IPS DF 19.7 (cell line): ENCODE data around the gene RPS6KA2.

Experiments used
- DNase-seq: peaks from one replicate; pipeline ENCODE4 v3.0.0-alpha.2; 2013; ENCODE audit warnings: low read depth, low spot score

The RPS6KA2 gene

DNA sequence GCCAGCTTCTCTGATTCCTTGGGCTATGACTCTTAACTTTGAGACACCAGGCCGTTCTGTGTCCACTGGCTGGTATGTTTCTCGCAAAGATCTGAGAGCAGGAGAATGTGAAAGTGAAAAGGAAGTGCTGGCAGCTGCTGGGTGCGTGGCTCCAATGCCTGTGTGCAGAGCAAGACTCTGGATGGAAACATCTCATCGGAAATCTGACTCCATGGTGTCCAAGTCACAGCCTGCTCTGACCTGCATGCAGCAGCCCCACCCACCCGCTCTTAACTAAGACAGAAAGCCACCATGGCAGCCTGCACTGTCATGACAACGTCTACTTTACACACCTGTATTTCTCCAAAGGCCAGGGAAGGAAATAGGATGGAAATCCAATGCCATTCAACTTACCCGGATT is 178.0 kb downstream of the RPS6KA2 start:
- DNase-seq, result no peak

DNA sequence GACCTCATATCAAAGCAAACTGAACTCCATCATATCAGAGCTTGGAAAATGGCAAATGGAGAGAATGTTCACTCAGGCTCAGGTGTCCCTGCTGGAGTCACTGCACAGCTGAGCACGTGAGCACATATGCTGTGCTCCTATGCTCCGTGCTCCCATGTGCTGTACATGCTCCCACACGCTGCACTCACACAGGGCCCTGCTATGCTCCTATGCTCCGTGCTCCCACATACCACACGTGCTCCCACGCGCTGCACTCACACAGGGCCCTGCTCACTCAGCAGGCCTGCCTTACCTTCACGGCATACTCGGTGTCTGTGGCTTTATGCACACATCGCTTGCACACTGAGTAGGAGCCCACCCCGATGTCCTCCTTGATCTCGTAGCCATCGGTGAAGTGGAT is 178.6 kb downstream of the RPS6KA2 start:
- no peak for DNase-seq

DNA sequence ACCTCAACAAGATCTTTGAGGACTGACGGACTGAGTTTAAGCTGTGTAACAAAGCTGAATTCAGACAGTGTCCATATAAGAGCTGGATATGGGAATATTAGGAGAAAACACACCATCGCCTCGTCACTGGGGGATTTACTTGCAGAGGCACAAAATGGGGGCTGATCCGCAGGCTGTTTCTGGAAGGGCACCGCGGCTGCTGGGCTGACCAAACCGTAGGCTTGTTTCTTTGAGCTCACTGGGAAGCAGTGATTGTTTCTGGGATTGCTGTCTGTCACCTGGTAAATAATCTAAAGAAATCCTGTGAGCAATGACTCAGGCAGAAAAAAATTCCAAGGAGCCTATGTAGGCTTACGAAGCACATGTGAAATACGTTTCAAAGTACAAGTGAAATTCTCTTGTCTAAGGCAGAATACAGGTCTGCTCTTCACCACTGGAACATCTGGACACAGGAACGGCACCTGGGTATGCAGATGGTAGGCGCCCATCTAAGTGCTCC is 180.4 kb downstream of the RPS6KA2 start:
- DNase-seq, result no peak

DNA sequence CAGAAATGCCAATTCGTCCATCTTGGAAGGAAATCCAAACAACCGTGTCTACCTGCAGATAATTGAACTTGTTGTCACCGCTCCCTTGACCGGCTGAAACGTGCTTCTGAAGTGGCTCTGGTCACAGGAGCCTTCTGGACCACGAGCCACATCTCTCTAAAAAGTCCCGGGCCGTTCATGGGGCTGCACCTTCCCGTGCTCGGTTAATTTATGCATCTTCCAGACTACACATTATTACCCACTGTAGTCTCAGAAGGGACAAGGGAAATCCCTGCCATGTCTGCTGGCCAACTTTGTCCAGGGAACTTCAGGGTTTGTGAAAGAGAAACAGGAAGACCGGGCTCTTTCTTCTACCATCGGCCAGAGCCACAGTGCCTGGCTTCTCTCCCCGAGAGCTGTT is 180.9 kb downstream of the RPS6KA2 start:
- DNase-seq, result no peak

DNA sequence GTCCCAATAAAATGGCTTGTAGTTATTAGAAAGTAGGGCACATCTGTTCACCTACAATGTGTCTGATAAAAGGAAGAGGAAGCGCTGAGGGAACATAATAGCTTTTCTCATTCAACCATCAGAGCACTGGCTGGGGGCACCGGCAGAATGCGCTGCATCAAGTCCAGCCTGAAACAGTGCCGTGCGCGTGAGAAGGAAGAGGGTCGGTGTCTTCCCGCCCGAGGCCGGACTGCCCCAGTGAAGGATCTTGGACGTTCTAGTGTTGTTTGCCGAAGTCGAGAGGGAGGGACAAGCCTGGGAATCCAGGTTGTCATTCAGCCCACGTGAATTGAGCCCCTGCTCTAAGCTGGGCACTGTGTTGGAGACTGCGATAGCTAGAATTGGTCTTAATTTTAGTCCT is 182.6 kb downstream of the RPS6KA2 start:
- no peak for DNase-seq

DNA sequence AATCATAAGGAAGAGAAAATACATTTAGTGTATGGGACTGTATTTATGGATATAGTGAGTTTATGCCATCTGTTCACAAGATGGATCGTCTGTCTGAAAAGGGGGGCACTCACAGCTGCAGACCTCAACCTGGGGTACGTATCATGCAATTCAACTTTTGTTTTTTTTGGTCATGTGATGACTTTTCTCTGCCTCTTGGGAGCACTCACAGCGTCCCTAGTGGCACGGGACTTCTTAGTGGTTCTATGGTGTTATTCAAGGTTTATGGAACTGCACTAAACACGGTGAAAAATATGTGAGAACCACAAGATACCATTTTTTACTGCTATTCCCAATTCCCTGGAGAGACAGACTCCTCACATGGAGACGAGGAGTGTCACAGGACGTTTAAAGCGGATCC is 183.9 kb downstream of the RPS6KA2 start:
- no peak for DNase-seq

DNA sequence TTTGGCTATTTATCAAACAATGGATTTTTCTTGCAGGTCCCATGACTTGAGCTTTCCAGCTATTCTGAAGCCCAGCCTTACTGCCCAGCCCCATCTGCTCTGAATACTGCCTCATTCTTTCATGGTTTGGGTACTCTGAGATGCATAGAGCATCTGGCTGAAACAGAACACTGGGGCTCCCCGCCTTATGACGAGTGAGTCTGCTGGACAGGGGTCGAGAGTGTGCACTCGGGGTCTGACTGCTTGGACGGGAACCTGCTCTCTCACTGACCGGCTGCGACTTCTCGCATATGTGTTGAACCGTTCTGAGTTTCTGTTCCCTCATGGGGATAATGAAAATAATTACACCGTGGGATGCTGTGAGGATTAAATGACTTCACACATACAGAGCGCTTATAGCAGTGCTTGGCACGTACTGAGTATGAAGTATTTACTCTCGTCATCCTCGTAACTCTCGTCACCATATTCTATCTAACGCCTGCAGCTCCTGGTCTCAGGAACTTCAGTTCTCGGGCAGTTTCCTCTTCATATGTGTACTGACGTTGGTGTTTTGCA is 184.8 kb downstream of the RPS6KA2 start:
- no peak for DNase-seq

DNA sequence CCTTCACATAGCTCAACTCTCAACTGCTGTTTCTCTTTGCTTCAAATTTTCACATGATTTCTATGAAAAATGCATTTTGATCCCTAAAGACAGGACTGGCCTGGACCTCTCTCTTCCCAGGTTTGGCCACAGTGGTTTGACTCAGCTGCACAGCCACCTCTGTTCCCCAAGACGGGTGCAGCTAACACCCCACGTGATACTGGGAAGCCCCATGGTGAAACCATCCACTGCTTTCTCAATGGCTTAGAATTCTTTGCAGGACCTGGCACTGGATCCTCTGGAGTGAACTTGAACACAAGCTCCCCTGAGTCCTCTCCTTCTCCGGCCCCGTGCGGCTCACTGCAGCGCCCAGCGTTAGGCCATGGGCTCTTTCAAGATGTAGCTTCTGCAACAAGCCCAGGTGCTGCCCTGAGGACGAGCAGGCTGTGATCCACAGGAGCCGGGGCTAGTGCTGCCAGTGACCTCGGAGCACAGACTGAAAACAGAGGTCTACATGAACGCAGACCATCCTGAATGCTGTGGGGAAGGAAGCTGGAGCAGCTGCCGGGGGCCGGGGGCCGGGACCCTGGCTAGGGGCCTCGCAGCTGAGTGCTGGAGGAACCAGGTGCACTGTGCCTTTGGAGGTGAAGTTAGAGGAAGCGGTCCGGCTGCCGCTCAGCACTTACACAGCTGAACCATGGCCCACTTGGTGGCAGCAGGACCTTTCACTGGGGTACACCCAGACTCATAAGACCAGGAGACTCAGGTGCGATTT is 185.5 kb downstream of the RPS6KA2 start:
- DNase-seq, result no peak

DNA sequence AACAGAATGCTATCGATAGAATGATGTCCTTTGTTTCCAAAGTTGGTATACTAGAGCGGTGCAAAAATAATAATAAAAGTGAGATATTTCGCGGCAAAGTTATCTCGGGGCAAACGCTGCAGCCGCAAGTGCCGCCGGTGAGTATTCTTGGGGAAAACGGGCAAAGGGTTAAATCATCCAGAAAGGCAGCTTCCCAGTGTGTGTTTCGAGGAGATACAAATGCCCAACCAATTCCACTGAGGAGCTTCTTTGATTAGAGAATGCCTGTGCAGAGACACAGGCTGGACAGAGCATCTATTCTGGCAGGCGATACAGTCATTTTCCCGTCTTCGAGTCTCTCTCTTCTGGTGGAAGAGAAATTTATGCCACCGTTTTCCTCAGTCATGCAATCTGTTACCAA is 186.3 kb downstream of the RPS6KA2 start:
- DNase-seq, result no peak

DNA sequence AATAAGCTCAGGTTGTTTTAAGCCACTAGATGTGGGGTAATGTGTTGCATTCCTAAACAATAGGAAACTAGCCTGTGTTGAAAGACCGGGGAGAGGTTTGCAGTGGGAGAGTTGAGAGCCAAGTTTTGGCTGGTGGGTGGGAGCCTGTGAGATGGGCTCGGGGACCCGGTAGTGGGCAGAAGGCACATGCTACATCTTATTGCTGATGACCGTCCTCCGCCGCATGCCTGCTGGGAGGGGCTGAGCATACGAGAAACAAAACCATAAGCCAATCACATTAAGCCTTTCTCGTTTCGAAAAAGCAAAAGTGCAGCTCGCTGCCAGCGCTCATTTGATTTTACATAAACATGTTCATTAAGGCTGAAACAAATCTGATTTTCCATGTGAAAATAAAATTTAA is 186.9 kb downstream of the RPS6KA2 start:
- DNase-seq, result no peak

DNA sequence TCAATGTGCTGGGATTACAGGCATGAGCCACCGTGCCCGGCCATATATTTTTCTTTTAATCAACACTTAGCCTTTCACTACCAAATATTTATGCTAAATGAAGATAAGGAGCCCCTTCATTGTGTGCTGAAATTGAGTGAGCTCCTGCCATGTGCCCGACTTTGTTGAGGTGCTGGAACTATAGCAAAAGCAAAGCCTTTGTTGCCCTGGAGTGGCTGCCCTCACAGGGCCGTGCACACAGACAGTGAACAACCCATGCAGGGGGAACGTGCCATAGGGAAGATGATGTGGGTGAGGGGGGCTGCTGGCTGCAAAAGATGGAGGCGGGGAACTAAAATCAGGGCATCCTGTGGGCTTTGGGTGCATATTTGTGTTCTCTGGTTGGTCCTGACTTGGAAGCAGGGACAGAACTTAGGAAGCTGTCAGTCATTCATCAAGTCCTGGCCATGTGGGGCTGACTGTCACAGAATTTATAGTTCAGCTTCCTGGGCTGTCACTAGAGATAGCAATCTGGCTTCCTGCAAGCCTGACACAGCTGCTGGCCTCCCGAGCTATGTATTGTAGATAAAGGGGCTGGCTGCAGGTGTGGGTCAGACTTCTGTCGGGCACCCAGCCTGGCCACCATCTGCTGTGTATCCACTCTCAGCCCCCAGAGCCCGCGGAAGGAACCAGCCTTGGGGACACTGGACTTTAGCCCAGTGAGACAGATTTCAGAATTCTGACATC is 187.5 kb downstream of the RPS6KA2 start:
- DNase-seq, result no peak

DNA sequence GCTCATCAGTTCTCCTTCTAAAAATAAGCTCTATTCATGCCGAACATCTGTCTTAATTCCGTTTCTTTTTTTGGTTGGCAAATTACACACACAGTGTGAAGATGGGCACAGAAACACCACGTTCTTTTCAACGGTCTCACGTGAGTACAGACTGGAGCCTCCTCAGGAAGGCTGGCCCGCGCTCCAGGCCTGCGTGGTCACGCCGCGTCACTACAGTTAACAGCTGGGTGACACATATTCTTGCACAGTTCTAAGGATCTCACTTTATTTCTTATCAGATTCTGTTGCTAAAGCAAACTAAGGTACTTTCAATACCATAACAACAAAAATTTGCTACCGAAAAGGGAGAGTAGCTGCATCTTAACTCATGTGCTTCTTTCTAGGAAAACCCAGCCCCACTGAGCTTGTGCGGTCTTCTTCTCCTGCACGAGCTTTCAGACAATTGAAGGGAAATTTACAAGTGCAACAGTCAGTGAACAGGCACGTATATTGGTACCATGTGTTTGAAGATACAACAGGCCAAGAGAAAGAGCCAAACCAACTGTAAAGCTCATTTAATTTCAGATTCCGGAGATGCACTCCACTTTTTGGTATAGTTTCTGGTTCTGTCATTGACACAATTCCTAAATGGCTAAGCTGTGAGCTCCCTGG is 188.7 kb downstream of the RPS6KA2 start:
- DNase-seq, result no peak

DNA sequence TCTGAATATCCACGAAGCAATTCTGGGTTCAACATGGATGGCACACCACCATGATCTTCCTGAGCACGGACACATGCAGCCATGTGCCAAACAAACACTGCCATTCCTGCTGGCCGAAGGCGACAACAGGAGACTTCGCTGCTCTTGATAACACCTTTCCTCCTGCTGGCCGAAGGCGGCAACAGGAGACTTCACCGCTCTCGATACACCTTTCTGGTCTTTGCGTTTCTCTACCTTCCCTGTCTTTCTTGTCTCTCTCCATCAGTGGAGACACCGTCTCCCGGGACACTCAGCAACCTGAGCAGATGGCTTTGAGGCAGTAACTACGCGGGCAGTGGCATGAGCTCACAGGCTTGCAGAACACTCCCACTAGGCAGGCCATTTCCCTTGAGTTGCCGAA is 189.4 kb downstream of the RPS6KA2 start:
- no peak for DNase-seq

DNA sequence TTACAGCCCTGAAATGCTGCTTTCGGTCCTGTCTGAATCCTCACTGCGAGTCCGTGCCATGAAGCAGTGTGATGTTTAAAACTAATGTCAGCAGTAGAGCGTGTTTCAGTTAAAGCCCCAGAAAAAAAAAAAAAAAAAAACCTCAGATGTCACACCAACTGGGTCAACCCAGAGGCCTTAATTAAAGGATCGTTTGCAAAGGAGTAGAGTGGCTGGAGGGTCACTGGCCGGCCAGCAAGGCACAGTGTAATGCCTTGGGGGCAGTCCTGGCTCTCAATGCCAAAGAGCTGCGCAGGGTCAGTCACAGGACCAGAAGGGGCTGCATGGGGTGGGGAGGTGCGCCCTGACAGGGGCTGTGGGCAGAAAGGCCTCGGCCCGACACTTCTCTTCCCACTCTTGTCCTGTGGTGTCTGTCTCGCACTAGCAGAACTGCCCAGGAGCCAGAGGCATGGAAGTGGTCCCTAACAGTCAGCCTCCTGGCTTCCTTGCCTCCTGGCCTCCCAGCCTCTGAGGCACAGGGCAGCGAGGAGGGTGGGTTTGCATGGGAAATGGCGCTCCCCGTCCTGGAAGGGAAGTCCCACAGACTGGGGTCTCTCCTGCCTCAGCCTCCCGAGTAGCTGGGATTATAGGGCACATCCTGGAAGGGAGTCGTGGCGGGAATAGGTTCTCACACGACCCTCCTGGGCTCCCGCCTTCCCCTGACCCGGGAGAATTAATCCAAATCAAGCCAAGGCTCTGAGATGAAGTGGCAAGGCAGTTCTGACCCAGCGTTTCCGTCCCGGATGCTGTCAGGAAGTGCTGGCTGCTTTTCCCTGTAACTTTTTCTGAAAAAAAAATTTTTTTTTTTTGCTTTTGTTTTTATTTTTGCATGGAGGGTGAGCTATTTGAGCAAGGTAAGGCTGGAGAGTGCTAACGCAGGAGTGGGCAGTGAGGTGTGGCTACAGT is 190.6 kb downstream of the RPS6KA2 start:
- DNase-seq, result no peak

DNA sequence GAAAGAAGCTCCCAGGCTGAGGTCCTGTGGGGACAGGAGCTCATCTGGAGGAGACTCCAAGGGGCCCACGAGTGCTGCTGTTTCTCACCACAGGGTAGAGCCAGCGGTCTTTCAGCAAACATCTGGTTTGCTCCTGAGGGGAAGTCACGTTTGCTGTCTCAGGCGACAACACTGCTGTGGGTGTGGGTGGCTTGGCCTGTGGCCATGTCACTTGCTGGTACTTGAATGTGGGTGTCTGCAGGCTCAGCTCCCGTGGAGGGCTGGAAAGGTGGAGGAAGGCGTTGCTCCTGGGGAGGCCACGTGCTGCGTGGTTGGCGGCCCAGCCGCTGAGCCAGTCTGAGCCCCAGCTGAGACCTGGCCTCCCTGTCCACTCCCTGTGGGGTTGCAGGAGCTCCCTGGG is 191.5 kb downstream of the RPS6KA2 start:
- DNase-seq, result no peak

DNA sequence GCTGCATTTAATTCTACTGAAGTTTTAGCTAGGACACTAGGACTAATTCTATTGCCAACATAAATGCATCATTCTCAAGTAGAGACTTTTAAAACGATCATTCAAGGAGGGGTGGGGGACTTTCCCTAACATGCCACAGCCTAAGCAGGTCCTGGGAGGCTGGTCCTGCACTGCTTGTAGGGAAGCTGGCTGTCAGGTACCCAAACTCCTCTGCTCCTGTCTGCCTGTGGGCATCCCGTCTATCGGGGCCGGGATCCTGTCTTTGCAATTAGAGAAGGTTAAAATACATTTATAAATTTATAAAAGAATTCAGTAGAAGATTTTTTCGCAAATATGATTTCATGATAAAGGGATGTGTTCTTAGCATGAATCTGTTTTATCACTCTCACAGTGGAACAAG is 192.7 kb downstream of the RPS6KA2 start:
- DNase-seq, result no peak

DNA sequence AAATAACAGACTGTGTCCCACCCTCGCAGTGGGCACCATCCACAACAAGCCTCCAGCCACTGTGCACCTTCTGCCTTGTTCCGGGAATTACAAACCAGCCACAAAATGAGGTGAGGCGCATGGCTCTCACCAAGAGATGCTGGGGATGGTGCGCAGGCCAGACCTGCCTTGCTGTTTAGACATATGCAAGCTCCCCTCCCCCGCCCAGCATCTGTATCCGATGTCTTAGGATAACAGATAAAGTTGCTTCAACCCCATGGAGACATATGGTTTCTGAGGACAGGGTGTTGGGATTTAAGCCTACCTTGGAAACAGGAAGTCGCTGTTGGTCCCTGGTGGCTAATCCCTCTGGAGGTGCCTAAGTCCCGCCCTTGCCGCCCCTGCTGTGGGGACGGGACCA is 194.0 kb downstream of the RPS6KA2 start:
- no peak for DNase-seq

DNA sequence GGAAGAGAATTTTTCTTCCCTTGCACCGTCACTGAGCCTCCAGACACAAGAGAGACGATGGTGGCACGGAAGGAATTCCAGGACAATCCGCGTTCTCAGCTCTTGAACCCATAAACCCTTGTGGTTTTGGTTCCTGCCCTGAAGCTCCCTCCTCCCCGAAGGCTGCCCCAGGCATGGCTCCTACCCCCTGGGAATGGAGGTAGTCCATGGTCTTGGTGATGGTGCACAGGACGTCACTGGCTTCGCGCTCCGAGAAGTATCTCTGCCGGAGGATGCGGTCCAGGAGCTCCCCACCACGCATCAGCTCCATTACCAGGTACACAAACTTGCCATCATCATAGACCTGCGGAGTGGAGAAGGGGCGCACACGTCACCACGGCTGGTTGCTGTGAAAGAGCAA is 196.8 kb downstream of the RPS6KA2 start:
- no peak for DNase-seq

DNA sequence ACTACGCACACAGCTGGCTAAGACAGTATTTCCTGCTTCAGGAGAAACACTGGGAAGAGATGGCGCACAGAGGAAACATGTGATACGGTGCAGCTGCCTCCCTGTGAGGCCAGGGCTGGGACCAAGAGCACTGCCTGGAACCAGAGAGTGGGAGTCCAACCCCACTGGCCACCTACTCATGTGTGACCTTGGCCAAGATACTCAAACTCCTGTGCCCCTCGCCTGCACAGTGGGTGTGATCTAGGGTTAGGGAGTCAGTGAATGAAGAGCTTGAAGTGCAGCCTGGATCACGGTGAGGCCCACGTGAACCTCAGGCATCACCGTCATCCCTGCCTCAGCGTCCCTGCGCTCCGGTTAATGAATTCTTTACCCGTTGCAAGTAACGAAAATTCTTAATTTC is 202.6 kb downstream of the RPS6KA2 start:
- DNase-seq, result no peak

DNA sequence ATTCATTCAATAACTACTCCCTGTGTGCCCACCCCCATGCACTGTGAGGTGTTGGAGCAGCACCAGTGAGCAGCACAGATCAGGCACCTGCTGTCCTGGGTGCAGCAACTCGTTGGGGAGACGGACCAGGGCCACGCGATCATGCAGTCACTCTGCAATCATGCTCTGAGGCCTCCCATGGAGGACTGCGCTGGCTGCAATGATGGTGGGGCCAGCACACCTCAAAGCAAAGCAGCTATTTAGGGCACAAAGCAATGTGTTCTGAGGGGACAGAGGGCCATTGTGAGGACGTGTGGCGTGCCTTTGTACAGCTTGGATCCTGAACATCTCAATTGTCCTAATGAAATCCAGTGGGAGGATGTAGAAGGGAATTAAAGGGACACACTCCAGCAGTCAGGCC is 203.3 kb downstream of the RPS6KA2 start:
- DNase-seq, result no peak

DNA sequence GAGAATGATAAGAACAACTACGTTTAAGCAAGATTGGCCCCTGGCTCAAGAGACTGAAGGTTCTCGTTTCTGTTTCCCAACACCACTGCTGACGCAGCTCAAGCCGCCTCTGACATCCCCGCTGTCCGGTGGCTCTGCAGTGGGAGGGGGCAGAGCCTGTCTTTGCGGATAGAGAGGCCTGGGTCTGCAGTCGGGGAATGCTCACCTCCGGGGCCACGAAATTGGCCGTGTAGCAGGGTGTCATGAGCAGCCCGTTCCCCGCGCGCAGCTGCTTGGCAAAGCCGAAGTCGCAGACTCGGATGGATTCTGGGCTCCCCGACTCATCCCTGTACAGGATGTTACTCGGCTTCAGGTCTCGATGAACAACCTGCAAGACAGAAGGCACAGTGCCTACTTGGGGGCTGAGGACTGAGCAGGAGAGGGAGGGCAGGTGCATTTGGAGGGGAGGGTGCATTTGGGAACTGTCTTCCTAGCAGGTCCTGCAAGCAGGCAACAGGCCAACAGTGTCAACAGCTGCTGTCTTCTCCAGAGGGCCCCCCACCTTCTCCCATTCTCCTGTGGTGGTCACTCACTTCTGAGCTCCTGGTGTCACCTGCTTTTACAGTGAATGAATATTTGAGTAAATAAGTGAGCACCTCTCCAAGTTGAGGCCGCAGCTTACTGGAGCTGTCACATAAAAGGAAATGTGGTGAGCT is 203.9 kb downstream of the RPS6KA2 start:
- DNase-seq, result no peak
